Suppressor macrophage (primary cell): ENCODE data around the gene CLTA.
"Not testable (repeated sequence)": the region's sequence is repeated elsewhere in the genome, so short reads cannot be mapped to it uniquely, and the experiment has no call there.

Experiments used
- DNase-seq, 4 experiments: peaks; one replicate each; pipeline ENCODE4 v3.0.0-alpha.2; 2020 to 2022

Gene CLTA

GRCh38 chr9:36189976-36190375 is 745 bp upstream of the CLTA start:
- DNase-seq: peak; percentile 53 to 65 (median 61)

- peak; percentile 33 to 71 (median 56) for DNase-seq
Observed at GRCh38 chr9:36191290-36191645, 547 bp downstream of the CLTA start.

- DNase-seq: peak in 3 of 4 experiments; percentile 20 to 35 (median 32)
Observed at GRCh38 chr9:36191686-36192085, 965 bp downstream of the CLTA start.

GRCh38 chr9:36192196-36192595 is 1.5 kb downstream of the CLTA start:
- no peak for DNase-seq

GRCh38 chr9:36193023-36193422 is 2.3 kb downstream of the CLTA start:
- DNase-seq: peak; percentile 39 to 72 (median 51)

- DNase-seq: no peak
Observed at GRCh38 chr9:36194326-36195000, 3.7 kb downstream of the CLTA start.

- no peak for DNase-seq
Observed at GRCh38 chr9:36204906-36205547, 14.3 kb downstream of the CLTA start.

GRCh38 chr9:36207016-36207415 is 16.3 kb downstream of the CLTA start:
- DNase-seq: no peak

- peak in 3 of 4 experiments; percentile 22 to 41 (median 22) for DNase-seq
Observed at GRCh38 chr9:36207546-36208012, 16.9 kb downstream of the CLTA start.

- DNase-seq: no peak
Observed at GRCh38 chr9:36208521-36209253, 18.0 kb downstream of the CLTA start.

GRCh38 chr9:36210722-36211121 is 20.0 kb downstream of the CLTA start:
- no peak for DNase-seq

GRCh38 chr9:36211510-36211909 is 20.8 kb downstream of the CLTA start:
- DNase-seq: no peak

- no peak for DNase-seq
Observed at GRCh38 chr9:36213387-36213786, 22.7 kb downstream of the CLTA start.

GRCh38 chr9:36213989-36214388 is 23.3 kb downstream of the CLTA start:
- DNase-seq: no peak

GRCh38 chr9:36214571-36214970 is 23.9 kb downstream of the CLTA start:
- DNase-seq: no peak

- peak in 1 of 4 experiments; percentile 33 for DNase-seq
Observed at GRCh38 chr9:36217256-36217968, 26.7 kb downstream of the CLTA start.

- no peak for DNase-seq
Observed at GRCh38 chr9:36218011-36218410, 27.3 kb downstream of the CLTA start.

GRCh38 chr9:36218411-36218901 is 27.7 kb downstream of the CLTA start:
- no peak for DNase-seq

- no peak for DNase-seq
Observed at GRCh38 chr9:36221667-36222066, 30.9 kb downstream of the CLTA start.

- no peak for DNase-seq
Observed at GRCh38 chr9:36222449-36222848, 31.7 kb downstream of the CLTA start.

GRCh38 chr9:36237230-36237629 is 46.5 kb downstream of the CLTA start:
- no peak for DNase-seq

- not testable (repeated sequence) for DNase-seq
Observed at GRCh38 chr9:36239205-36239604, 48.5 kb downstream of the CLTA start.

GRCh38 chr9:36239675-36240074 is 49.0 kb downstream of the CLTA start:
- DNase-seq: not testable (repeated sequence)
